ENCODE data around the gene CDC42BPB.

DNA sequence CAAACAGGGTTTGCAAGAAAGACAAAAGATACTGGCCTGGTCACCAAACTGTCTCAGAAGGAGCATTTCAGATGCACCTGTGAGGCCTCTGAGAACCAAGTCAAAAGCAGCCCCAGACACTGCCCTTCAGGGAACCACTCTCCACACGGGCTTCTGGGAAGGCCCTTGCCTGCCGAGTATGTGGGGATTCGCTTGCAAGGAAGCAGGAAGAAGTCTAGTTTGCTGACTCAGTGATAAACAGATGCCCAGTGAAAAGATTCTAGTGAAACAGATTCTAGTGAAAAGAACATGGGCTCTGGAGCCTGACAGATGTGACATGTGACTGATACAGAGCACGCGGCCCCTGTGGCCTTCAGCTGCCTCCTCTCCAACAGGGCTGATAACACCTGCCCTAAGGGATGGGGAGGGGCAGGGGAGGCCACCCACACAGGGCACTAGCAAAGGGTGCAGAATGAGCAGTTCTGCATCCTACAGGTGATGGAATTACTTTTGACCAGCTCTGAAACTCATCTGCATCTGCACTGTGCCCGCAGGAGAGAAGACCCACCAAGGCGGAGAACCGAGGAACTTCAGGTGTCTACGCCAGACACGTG lies 115.8 kb downstream of the CDC42BPB start:
- TF ChIP-seq POLR2A (IDR thresholded peaks at IDR 0.05): no peak
- TF ChIP-seq, protein P1, sequence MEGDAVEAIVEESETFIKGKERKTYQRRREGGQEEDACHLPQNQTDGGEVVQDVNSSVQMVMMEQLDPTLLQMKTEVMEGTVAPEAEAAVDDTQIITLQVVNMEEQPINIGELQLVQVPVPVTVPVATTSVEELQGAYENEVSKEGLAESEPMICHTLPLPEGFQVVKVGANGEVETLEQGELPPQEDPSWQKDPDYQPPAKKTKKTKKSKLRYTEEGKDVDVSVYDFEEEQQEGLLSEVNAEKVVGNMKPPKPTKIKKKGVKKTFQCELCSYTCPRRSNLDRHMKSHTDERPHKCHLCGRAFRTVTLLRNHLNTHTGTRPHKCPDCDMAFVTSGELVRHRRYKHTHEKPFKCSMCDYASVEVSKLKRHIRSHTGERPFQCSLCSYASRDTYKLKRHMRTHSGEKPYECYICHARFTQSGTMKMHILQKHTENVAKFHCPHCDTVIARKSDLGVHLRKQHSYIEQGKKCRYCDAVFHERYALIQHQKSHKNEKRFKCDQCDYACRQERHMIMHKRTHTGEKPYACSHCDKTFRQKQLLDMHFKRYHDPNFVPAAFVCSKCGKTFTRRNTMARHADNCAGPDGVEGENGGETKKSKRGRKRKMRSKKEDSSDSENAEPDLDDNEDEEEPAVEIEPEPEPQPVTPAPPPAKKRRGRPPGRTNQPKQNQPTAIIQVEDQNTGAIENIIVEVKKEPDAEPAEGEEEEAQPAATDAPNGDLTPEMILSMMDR (IDR thresholded peaks at IDR 0.05): no peak
- no peak for TF ChIP-seq POLR2AphosphoS5 (IDR thresholded peaks at IDR 0.05)

All from suprapubic skin (tissue), 4 donors.